ENCODE data around the gene IGF2R.

DNA sequence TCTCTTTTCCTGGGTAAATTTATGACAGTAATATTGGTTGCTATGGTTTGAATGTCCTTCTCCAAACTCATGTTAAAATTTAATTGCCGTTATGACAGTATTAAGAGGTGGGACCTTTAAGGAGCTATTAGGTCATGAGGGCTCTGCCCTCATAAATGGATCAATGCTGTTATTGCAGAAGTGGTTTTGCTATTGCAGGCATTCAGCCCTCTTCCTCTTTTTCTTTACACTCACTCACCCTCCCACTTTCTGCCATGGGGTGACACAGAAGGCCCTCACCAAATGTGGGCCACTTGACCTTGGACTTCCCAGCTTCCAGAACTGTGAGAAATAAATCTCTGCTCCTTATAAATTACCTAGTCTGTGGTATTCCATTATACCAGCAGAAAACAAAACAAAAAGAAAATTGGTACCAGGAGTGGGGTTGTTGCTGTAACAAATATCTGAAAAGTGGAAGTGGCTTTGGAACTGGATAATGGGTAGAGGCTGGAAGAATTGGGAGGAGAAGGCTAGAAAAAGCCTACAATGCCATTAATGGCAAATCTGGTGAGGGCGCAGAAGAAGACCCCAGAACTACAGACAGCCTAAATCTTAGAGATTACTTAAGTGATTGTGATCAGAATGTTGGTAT is 24.8 kb upstream of the IGF2R start:
- TF ChIP-seq, protein P1, sequence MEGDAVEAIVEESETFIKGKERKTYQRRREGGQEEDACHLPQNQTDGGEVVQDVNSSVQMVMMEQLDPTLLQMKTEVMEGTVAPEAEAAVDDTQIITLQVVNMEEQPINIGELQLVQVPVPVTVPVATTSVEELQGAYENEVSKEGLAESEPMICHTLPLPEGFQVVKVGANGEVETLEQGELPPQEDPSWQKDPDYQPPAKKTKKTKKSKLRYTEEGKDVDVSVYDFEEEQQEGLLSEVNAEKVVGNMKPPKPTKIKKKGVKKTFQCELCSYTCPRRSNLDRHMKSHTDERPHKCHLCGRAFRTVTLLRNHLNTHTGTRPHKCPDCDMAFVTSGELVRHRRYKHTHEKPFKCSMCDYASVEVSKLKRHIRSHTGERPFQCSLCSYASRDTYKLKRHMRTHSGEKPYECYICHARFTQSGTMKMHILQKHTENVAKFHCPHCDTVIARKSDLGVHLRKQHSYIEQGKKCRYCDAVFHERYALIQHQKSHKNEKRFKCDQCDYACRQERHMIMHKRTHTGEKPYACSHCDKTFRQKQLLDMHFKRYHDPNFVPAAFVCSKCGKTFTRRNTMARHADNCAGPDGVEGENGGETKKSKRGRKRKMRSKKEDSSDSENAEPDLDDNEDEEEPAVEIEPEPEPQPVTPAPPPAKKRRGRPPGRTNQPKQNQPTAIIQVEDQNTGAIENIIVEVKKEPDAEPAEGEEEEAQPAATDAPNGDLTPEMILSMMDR (IDR thresholded peaks at IDR 0.05; ENCODE audit: low read depth, low read length) = no peak
- no peak for TF ChIP-seq POLR2A (IDR thresholded peaks at IDR 0.05; ENCODE audit: extremely low read depth, insufficient read length)
- no peak for TF ChIP-seq MYC (IDR thresholded peaks at IDR 0.05; ENCODE audit: low read depth, low read length)
